HG03571 (cell line): Measurements from ENCODE around the gene ZSCAN5C.
"Not testable (repeated sequence)": the region's sequence is repeated elsewhere in the genome, so short reads cannot be mapped to it uniquely, and the experiment has no call there.

Source experiments
- ATAC-seq: cut with Tn5 transposase; IDR thresholded peaks from one replicate; pipeline ENCODE4 v1.9.1; 2021; ENCODE audit not compliant: unreplicated experiment

ZSCAN5C gene

GRCh38 chr19:56201973-56202372 is at the start of gene ZSCAN5C:
ZSCAN5C (plus strand) TSS chr19:56202273; CDS start chr19:56205914, 3,641 bp downstream.
- ATAC-seq, result no peak

GRCh38 chr19:56152644-56153043 is 49.4 kb upstream of the ZSCAN5C start:
- no peak for ATAC-seq

- no peak for ATAC-seq
Measured at GRCh38 chr19:56153507-56153906, 48.6 kb upstream of the ZSCAN5C start.

GRCh38 chr19:56155124-56155687 is 46.9 kb upstream of the ZSCAN5C start:
- ATAC-seq, result no peak

GRCh38 chr19:56156768-56157167 is 45.3 kb upstream of the ZSCAN5C start:
- ATAC-seq, result no peak

GRCh38 chr19:56158170-56158757 is 43.8 kb upstream of the ZSCAN5C start:
- ATAC-seq, result no peak

GRCh38 chr19:56159009-56159559 is 43.0 kb upstream of the ZSCAN5C start:
- no peak for ATAC-seq

- no peak for ATAC-seq
Measured at GRCh38 chr19:56159622-56160271, 42.3 kb upstream of the ZSCAN5C start.

GRCh38 chr19:56161534-56161933 is 40.5 kb upstream of the ZSCAN5C start:
- ATAC-seq, result no peak

- ATAC-seq, result no peak
Measured at GRCh38 chr19:56162258-56162657, 39.8 kb upstream of the ZSCAN5C start.

GRCh38 chr19:56163097-56163496 is 39.0 kb upstream of the ZSCAN5C start:
- ATAC-seq, result no peak

- no peak for ATAC-seq
Measured at GRCh38 chr19:56167064-56167578, 35.0 kb upstream of the ZSCAN5C start.

- ATAC-seq, result no peak
Measured at GRCh38 chr19:56170261-56170660, 31.8 kb upstream of the ZSCAN5C start.

GRCh38 chr19:56174086-56174485 is 28.0 kb upstream of the ZSCAN5C start:
- no peak for ATAC-seq

- ATAC-seq, result no peak
Measured at GRCh38 chr19:56174550-56174949, 27.5 kb upstream of the ZSCAN5C start.

GRCh38 chr19:56175861-56176307 is 26.2 kb upstream of the ZSCAN5C start, which contains the start of gene GALP:
GALP (plus strand) TSS chr19:56176008; CDS start chr19:56177109, 1,101 bp downstream.
- not testable (repeated sequence) for ATAC-seq

- not testable (repeated sequence) for ATAC-seq
Measured at GRCh38 chr19:56176310-56176709, 25.8 kb upstream of the ZSCAN5C start.

- ATAC-seq, result no peak
Measured at GRCh38 chr19:56176881-56177280, 25.2 kb upstream of the ZSCAN5C start.

GRCh38 chr19:56177564-56178243 is 24.4 kb upstream of the ZSCAN5C start:
- no peak for ATAC-seq

- ATAC-seq, result no peak
Measured at GRCh38 chr19:56189785-56190184, 12.3 kb upstream of the ZSCAN5C start.

- no peak for ATAC-seq
Measured at GRCh38 chr19:56191115-56191514, 11.0 kb upstream of the ZSCAN5C start.
